Measurements from ENCODE around the gene SMPD4.
"Not testable (repeated sequence)": the region's sequence is repeated elsewhere in the genome, so short reads cannot be mapped to it uniquely, and the experiment has no call there.

SMPD4 gene

DNA sequence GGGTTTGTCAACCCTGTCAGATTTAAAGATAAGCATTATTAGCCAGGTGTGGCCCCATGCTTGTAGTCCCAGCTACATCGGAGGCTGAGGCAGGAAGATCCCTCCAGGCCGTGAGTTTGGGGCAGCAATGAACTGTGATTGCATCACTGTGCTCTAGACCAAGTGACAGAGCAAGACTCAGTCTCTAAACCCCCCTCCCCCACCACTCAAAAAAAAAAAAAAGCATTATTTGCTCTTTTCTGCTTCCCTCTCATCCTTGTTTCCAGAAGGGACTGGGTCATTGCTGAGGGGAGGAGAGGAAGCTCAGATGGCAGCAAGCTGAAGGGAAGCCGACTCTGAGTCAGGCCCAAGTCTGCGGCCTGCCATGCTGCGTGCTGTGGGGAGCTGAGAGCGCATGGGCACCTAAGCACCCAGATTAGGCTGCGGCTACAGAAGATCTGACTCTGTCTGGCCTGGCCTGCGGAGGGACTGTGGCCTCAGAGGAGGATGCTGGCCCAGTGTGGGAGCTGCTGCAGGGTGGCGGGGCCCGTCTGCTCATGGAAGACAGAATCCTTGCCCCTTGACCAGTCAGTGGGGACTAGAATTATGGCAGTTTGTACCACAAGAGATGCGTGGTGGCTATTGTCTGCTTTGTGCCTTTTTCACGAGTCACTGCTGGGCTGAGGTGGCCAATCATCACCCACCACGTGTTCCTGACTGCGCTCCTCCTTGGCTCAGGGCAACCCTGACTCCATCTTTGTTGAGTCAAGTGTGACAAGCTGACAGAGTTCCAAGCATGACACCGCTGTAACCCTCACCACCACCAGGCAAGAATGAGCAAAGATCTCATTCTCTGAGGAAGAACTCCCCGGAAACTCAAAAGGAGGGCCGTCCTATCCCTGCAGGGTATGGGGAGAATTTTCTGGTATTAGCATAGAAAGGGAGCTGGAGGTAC, 6.7 kb upstream of the SMPD4 start:
- DNase-seq (ENCODE audit: low read depth in 2 of 2): not testable (repeated sequence)

GRCh38 chr2:130187268-130187667, 5.9 kb upstream of the SMPD4 start:
- DNase-seq (ENCODE audit: low read depth in 2 of 2): no peak

GRCh38 chr2:130186391-130186790, 5.0 kb upstream of the SMPD4 start:
- DNase-seq (ENCODE audit: low read depth in 2 of 2): no peak

GRCh38 chr2:130185896-130186295, 4.5 kb upstream of the SMPD4 start:
- no peak for DNase-seq (ENCODE audit: low read depth in 2 of 2)

DNA sequence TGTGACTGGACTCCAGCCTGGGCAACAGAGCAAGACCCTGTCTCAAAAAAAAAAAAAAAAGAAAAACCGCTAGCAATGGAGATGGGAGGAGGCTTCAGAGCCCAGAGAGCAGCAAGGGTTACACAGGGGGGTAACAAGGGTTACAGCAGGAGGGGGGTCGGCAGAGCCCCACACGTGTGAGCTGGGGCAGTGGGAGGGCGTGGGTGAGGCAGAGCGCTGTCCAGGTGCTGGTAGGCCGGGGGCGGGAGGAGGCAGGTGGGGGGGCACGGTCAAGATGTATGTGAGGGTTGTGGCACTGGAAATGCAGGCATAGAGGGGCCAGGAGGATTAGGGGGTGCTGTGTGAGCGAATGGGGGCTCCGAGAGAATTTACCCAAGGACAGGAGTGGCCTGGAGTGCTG, 4.0 kb upstream of the SMPD4 start:
- no peak for DNase-seq (ENCODE audit: low read depth in 2 of 2)

DNA sequence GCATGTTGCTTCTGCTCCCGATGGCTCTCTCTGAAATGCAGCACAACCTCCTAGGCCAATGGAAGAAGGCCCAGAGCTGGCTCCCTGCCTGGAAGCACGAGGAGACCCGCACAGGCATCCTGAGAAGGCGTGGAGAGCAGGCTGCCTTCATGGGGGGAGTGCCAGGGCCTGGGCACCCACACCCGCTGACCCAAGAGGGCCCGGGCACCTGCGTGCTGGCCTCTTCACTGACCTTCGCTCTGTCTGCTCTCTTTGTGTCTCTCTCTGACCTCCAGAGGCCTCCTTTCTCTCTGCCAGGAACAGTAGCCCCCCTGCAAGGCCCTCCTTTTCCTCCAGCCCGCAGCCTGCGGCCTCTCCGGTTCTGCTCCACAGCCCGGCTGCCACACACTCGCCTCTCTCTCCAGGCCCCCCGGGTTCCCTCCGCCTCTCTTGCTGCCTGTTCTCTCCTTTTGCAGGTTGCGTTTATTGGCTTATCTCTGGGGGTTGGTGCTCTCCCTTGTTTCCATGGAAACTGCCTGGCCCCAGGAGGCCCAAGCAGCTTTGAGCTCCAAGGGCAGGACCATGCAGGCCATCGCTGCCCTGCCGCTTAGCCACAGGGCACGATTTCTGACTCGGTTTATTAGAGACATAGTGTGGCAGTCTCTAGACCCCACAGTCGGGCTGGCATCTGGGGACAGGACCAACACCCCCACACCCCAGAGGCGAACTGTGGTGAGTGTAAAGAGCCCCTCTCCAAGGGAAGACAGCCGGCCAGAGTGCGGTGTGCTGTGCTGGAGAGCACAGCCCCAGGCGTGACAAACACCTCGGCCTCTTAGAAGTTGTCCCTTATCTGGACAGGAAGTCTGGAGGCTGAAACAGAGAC, 2.3 kb upstream of the SMPD4 start:
- no peak for DNase-seq (ENCODE audit: low read depth in 2 of 2)

- DNase-seq (ENCODE audit: low read depth in 2 of 2): not testable (repeated sequence)
These were observed 1.6 kb upstream of the SMPD4 start for GRCh38 chr2:130182826-130183511.

- DNase-seq (ENCODE audit: low read depth in 2 of 2): peak; percentile 76 to 81
These were observed 679 bp upstream of the SMPD4 start, which contains the start of gene MZT2B for GRCh38 chr2:130181880-130182682. MZT2B (plus strand) TSS chr2:130182262; CDS start chr2:130182283, 21 bp downstream.

DNA sequence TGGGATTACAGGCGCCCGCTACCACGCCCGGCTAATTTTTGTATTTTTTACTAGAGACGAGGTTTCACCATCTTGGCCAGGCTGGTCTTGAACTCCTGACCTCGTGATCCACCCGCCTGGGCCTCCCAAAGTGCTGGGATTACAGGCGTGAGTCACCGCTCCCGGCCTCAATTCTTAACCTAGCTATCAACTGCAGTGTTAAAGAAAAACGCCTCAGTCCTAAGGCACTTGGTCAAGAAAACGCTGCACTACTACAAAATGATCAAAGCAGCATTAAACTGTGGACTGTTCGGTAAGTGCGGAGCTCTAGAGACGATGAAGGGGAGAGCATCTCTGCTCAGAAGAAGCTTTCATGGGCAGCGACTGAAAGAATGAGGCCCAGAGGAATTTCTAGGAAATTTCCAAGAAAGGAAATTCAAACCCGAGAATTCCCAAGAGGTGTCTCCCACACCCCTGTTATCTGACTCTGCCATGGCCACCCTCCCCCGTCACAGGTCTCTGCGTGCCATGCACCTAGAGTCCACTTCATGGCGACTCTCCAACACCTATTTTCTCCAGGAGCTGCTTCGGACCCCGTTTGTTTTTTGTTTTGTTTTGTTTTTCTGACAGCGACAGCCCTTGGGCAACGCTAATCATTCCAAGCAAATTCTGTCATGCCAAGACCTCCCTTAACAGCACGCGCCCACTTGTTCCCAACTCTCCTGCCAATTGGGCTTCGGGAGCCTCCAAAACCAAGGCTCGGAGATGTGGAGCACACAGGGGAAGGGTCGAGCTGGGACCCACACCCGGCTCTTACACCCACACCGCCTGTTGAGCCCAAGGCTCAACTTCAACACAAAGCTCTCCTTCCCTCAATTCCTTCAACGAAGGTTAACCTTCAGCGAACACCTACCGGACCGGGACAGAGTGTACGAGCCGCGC, 738 bp downstream of the SMPD4 start:
- not testable (repeated sequence) for DNase-seq (ENCODE audit: low read depth in 2 of 2)

DNA sequence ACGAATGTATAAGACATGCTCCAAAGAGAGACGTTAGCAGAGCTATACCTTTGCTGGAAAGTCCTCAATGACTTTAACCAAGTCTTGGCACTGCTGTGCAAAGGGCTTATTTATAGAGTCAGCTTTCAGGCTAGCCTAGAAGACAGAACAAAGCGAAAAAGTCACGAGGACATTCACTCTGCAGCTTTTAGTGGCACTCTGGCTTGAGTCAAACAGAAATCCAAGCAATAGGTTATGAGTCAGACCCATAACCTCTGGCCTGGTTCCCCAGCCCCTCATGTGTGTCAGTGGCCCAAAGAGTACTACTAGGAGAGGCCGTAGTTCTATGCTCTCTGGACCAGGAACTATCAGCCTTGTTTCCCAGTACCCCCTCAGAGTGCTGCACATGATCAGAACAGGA, 6.5 kb downstream of the SMPD4 start:
- not testable (repeated sequence) for DNase-seq (ENCODE audit: low read depth in 2 of 2)

DNA sequence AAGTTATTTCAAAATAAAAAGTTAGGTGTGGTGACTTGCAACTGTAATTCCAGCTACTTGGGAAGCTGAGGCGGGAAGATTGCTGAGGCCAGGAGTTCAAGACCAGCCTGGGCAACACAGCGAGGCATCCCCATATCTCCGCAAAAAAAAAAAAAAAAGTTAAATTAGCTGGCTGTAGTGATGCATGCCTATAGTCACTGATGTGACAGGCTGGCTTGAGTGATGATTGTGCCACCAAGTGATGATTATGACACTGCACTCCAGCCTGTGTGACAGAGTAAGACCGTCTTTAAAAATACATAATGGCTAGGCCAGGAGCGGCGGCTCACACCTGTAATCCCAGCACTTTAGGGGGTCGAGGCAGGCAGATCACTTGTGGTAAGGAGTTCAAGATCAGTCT, 11.5 kb downstream of the SMPD4 start:
- no peak for DNase-seq (ENCODE audit: low read depth in 2 of 2)

DNA sequence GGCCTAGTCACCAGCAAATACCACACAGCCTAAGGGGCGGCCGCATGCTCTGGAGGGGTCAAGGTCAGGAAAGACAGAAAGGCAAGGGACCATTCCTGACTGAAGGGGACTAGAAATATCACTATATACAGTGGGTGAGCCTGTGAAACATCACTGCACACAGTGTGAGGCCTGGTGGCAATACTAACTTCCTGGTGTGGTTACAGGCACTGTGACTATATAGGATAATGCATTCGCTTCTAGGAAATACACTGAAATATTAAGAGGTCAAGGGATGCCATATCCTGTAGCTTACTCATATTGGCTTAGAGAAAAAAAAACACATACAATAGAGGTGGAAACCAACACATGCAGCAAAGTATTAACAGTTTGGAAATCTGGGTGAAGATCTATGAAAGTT, 12.2 kb downstream of the SMPD4 start:
- not testable (repeated sequence) for DNase-seq (ENCODE audit: low read depth in 2 of 2)

GRCh38 chr2:130166611-130167010, 14.8 kb downstream of the SMPD4 start:
- not testable (repeated sequence) for DNase-seq (ENCODE audit: low read depth in 2 of 2)

DNA sequence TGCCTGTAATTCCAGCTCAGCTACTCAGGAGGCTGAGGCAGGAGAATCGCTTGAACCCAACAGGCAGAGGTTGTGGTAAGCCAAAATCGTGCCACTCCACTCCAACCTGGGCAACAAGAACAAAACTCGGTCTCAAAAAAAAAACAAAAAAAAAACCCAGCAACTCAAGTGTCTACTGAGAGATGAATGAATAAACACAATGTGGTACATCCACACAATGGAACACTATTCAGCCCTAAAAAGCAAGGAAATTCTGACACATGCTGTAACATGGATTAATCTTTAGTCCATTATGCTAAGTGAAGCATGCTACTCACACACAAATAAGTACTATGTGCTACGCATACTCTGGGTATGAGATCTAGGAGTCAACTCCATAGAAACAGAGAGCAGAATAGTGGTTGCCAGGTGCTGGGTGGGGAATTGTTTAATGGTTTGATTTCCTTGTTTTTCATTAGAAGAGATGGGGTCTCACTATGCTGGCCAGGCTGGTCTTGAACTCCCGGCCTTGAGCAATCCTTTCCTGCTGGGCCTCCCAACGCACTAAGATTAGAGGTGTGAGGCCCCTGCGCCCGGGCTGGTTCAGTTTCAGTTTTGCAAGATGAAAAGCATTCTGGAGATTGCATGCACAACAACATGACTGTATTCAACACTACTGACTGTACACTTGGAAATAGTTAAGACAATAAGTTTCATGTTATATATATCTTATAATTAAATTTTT, 15.9 kb downstream of the SMPD4 start:
- DNase-seq (ENCODE audit: low read depth in 2 of 2): no peak

DNA sequence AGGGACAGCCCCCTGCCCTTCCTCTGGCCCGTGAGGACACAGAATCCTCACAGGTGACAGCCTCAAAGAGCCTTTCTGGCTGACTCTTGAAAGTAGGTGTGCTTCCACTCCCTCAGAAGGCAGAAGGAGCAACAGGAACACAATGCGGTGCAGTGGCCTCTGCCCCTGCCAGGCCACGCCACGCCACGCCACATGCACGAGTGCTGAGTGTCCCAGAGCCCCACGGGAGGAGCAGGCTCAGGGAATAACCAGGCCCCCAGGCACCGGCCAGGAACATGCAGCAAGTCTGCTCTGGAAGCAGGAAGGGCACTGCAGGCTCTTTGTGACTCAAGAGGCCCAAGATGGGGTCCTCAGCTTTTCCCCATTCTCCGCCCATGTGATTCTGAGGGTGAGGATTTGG, 18.4 kb downstream of the SMPD4 start:
- no peak for DNase-seq (ENCODE audit: low read depth in 2 of 2)

- not testable (repeated sequence) for DNase-seq (ENCODE audit: low read depth in 2 of 2)
These were observed 18.9 kb downstream of the SMPD4 start for GRCh38 chr2:130162486-130162885.

- not testable (repeated sequence) for DNase-seq (ENCODE audit: low read depth in 2 of 2)
These were observed 20.3 kb downstream of the SMPD4 start for GRCh38 chr2:130160838-130161705.

GRCh38 chr2:130160131-130160530, 21.3 kb downstream of the SMPD4 start:
- DNase-seq (ENCODE audit: low read depth in 2 of 2): no peak
